Smooth muscle cell of the brain vasculature (primary cell): ENCODE measurements around the gene NRIP1.

Experiments
- DNase-seq: peaks from one replicate; pipeline ENCODE4 v3.0.0-alpha.2; 2012; ENCODE audit warnings: low read depth, low spot score

NRIP1 gene

DNA sequence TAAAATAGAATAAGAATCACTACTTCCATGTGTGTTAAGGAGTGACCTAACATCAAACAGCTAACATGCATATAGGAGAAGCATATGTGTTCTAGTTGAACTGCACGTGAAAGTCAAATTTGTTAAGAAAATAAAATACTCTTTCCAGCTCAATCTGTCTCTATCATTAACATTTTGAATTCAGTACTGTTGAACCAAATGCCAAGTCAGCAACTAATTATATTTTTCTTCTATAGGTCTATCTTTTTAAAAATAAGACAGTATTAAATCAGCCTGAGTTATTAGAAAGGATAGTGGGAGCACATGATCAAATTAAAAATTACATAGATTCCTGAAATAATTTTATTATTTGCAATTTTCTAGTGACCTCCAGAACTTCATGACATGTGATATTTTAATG is 141.8 kb downstream of the NRIP1 start:
- DNase-seq, result no peak

- DNase-seq, result no peak
Measured at GRCh38 chr21:14918527-14918926, 146.3 kb downstream of the NRIP1 start.

GRCh38 chr21:14917762-14918161 is 147.0 kb downstream of the NRIP1 start:
- no peak for DNase-seq

DNA sequence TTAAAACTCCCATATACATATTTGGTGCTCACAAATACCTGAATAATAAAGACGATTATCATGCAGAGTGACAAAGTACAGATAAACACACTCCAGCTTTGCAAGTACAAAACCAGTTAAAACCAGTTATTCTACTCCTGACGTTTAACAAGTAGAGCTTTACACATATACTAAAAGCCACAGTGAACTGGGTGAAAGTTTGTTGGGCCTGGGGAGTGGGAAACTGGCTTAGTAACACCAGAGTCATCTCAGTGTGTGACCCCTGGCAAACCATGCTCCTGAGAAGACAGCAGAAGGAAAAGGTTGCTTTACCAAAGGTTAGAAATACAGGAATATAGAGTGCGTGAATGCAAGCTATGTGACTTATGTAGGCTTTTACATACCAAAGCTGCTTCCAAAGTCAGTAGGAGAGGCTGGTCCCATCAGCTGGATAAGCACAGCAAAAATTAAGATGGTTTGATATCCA is 148.1 kb downstream of the NRIP1 start:
- peak; percentile 12 for DNase-seq

DNA sequence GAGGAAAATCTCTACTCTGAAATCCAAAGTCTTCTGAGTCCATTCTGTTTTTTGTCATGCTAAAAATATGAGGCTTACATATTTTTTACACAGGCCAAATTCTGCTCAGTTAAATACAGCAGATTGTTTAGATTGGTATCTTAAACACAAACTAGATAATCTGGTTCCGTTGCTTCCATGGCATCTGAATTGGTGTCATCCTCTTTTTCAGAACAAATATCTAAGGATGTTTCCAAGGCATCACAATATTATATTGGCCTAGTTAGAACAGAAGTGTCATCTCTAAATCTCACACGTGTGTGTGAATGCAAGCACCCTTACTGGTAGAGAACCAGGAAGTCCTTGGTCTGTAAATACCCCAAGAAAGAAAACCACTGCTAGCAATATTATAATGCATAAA is 151.2 kb downstream of the NRIP1 start:
- no peak for DNase-seq

DNA sequence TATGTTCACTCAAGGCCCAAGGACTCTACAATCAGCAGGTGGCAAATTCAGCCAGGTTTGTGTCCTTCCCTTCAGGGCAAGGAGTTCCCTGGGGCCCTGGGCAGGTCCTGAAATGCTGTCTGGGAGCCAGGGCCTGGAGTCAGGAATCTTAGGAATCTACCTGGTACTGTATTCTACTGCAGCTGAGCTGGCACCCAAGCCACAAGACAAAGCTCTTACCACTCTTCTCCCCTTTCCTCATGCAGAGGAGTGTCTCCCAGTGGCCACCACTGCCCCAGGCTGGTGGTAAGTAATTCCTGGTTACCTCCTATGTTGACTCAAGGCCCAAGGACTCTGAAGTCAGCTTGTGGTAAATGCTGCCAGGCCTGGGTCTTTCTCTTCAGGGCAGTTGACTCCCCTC is 153.4 kb downstream of the NRIP1 start:
- no peak for DNase-seq
